Tibial nerve (tissue), 4 donors: ENCODE data around the gene KCNE3. TPM values are rescaled to one million over a fixed set of nuclear protein-coding genes. Genes with fewer than 3 reads are reported as not detected.

Experiments
- DNase-seq, 2 donors: peaks; one replicate each; pipeline ENCODE4 v3.0.0-alpha.2; 2019; ENCODE audit warnings: low spot score in 2 of 2
- H3K27ac ChIP-seq, 4 donors: fragments of 200-600 bp; sonication (generic) in 3 of 4; one replicate each; pipeline ENCODE4 v1.5.1; 2017 to 2019; ENCODE audit warnings: mild to moderate bottlenecking in 1 of 4
- H3K27me3 ChIP-seq, 2 donors: fragments of 200-600 bp; sonication (generic) in 1 of 2; one replicate each; pipeline versions ENCODE4 v1.5.1 to v1.6.0; 2017 to 2019
- H3K36me3 ChIP-seq, 3 donors: fragments of 200-600 bp; sonication (generic); one replicate each; pipeline ENCODE4 v1.5.1; 2018 to 2019
- H3K4me1 ChIP-seq, 4 donors: fragments of 200-600 bp; sonication (generic) in 3 of 4; one replicate each; pipeline ENCODE4 v1.5.1; 2017 to 2019
- H3K4me3 ChIP-seq, 4 donors: fragments of 200-600 bp; sonication (generic) in 3 of 4; one replicate each; pipeline ENCODE4 v1.5.1; 2017 to 2019; ENCODE audit warnings: mild to moderate bottlenecking in 1 of 4, moderate library complexity in 1 of 4
- H3K9me3 ChIP-seq, 4 donors: fragments of 200-600 bp; sonication (generic) in 3 of 4; one replicate each; pipeline ENCODE4 v1.5.1; 2017 to 2019
- CTCF ChIP-seq, 5 experiments: fragments of 200-600 bp in 3 of 5; fragments of 450-650 bp in 2 of 5; sonication (generic) in 3 of 5; IDR thresholded peaks; one replicate each; pipeline ENCODE4 v1.5.1; 2016 to 2019; ENCODE audit warnings: antibody characterized with exemption in 5 of 5, mild to moderate bottlenecking in 3 of 5, moderate library complexity in 2 of 5
- EP300 ChIP-seq, 2 donors: sonication (generic); formaldehyde crosslinking; IDR thresholded peaks; one replicate each; pipeline ENCODE4 v1.6.1; 2017; ENCODE audit warnings: antibody characterized with exemption in 2 of 2, mild to moderate bottlenecking in 1 of 2
- POLR2A ChIP-seq, 2 donors: fragments of 450-650 bp; IDR thresholded peaks; one replicate each; pipeline ENCODE4 v1.6.1; 2017; ENCODE audit warnings: antibody characterized with exemption in 2 of 2, mild to moderate bottlenecking in 2 of 2, moderate library complexity in 2 of 2
- WGBS, 2 donors: methylation state at CpG; one replicate each; pipeline ENCODE4 v1.1.5; 2018; 5-methylcytosine and 5-hydroxymethylcytosine counted together
- small RNA-seq: library from RNA; depleted of rRNA; stranded (forward); fragments of <200 nt; gene quantifications from one replicate; pipeline ENCODE3, GENCODE V24; 2016
- total RNA-seq, 4 donors: library from RNA; depleted of rRNA; stranded (reverse); fragments of >200 nt; gene quantifications; one replicate each; pipeline ENCODE4 v1.1.0, GENCODE V29; 2016

The KCNE3 gene
- total RNA-seq, 4 donors from 2014 or later = 5.7 to 8.5 (median 6.7) TPM

GRCh38 chr11:74412733-74413359 is 54.5 kb downstream of the KCNE3 start:
- H3K9me3 ChIP-seq = no peaks in the 10 kb centered on the region
- H3K27me3 ChIP-seq = no peaks in the 10 kb centered on the region
- TF ChIP-seq CTCF (IDR thresholded peaks at IDR 0.05) (no peak), POLR2A (IDR thresholded peaks at IDR 0.05) (no peak), EP300 (IDR thresholded peaks at IDR 0.05) (no peak)
- H3K4me3 ChIP-seq = no peak overlapping the region
- WGBS, 2 donors = 71 to 72% methylated on average over 11 of the region's 11 CpGs
- peaks cover 0 to 11% (median 0%) of the 10 kb centered on the region in 4 donors for H3K4me1 ChIP-seq
- no peaks in the 10 kb centered on the region for H3K36me3 ChIP-seq
- H3K27ac ChIP-seq = no peak overlapping the region
- DNase-seq = no peak

GRCh38 chr11:74412321-74412720 is 55.0 kb downstream of the KCNE3 start:
- Histone ChIP-seq H3K36me3 (no peaks in the 10 kb centered on the region), H3K4me1 (peaks cover 0 to 6% (median 0%) of the 10 kb centered on the region in 4 donors), H3K27me3 (no peaks in the 10 kb centered on the region), H3K9me3 (no peaks in the 10 kb centered on the region), H3K27ac (no peak overlapping the region), H3K4me3 (no peak overlapping the region)
- TF ChIP-seq CTCF (IDR thresholded peaks at IDR 0.05) = no peak
- TF ChIP-seq EP300 (IDR thresholded peaks at IDR 0.05) = no peak
- no peak for TF ChIP-seq POLR2A (IDR thresholded peaks at IDR 0.05)
- DNase-seq = no peak
- WGBS, 2 donors = 66 to 70% methylated on average over 2 of the region's 2 CpGs

- no peak overlapping the region for H3K27ac ChIP-seq
- H3K36me3 ChIP-seq = no peaks in the 10 kb centered on the region
- no peak for DNase-seq
- 99 to 100% methylated on average over 2 of the region's 2 CpGs for WGBS, 2 donors
- TF ChIP-seq POLR2A (IDR thresholded peaks at IDR 0.05) (no peak), CTCF (IDR thresholded peaks at IDR 0.05) (no peak), EP300 (IDR thresholded peaks at IDR 0.05) (no peak)
- H3K9me3 ChIP-seq = no peaks in the 10 kb centered on the region
- H3K4me3 ChIP-seq = no peak overlapping the region
- no peaks in the 10 kb centered on the region for H3K4me1 ChIP-seq
- no peaks in the 10 kb centered on the region for H3K27me3 ChIP-seq
Measured at GRCh38 chr11:74409633-74410032, 57.7 kb downstream of the KCNE3 start.

Small RNA genes lying within 50 kb of the gene (small RNA-seq; reads per million reads assigned to genes)
- gene CYCSP27 = not detected

Other genes with a start within 250 kb of the KCNE3 start
- gene P4HA3, start 155.9 kb downstream of the KCNE3 start, total RNA-seq = 1 to 10 TPM in 1 of 4 donors, not detected in 3; 1.4 TPM
- gene PGM2L1, start 69.1 kb downstream of the KCNE3 start, total RNA-seq = 1 to 10 TPM; 2.4 to 9.3 (median 6.2) TPM
- gene LIPT2, start 26.2 kb upstream of the KCNE3 start, total RNA-seq = 1 to 10 TPM in 3 of 4 donors, under 1 TPM in 1; 0.59 to 9.4 (median 6.1) TPM
- 10 to 100 TPM in 3 of 4 donors, 1 to 10 TPM in 1; 9.0 to 21.9 (median 12.8) TPM for gene POLD3, start 125.0 kb upstream of the KCNE3 start, total RNA-seq